ENCODE data around the gene USP28.
"Not testable (repeated sequence)": the region's sequence is repeated elsewhere in the genome, so short reads cannot be mapped to it uniquely, and the experiment has no call there.

Gene USP28

GRCh38 chr11:113763040-113763439 lies 112.3 kb downstream of the USP28 start:
- FAIRE-seq = not testable (repeated sequence)

- FAIRE-seq = no peak
These were observed 115.1 kb downstream of the USP28 start for GRCh38 chr11:113760241-113760640.

- no peak for FAIRE-seq
These were observed 122.4 kb downstream of the USP28 start for GRCh38 chr11:113752932-113753331.

All from G401.6 (cell line).